BE2C (cell line): Measurements from ENCODE around the gene RAB34.

Source experiments
- DNase-seq: peaks from one replicate; pipeline ENCODE4 v3.0.0-alpha.2; 2020
- H3K27me3 ChIP-seq: fragments of 250-450 bp; sonication (Bioruptor Pico); 2 replicates; pipeline ENCODE4 v1.5.1; 2020; ENCODE audit warnings: mild to moderate bottlenecking
- H3K36me3 ChIP-seq: fragments of 250-450 bp; sonication (Bioruptor Pico); 2 replicates; pipeline ENCODE4 v1.5.1; 2020; ENCODE audit warnings: mild to moderate bottlenecking
- H3K4me1 ChIP-seq: fragments of 250-450 bp; sonication (Bioruptor Pico); 2 replicates; pipeline ENCODE4 v1.5.1; 2020
- H3K4me3 ChIP-seq: 2 replicates; pipeline ENCODE4 v1.5.1; 2011; ENCODE audit warnings: low read depth, low read length
- H3K9me3 ChIP-seq: fragments of 250-450 bp; sonication (Bioruptor Pico); 2 replicates; pipeline ENCODE4 v1.5.1; 2020
- TF ChIP-seq, protein P1 (sequence below): IDR thresholded peaks from 2 replicates; pipeline ENCODE4 v1.5.1; 2012; ENCODE audit warnings: mild to moderate bottlenecking, low read depth, low read length

RAB34 gene

GRCh38 chr17:28669918-28670317 is 47.8 kb downstream of the RAB34 start:
- no peak for DNase-seq
- TF ChIP-seq, protein P1, sequence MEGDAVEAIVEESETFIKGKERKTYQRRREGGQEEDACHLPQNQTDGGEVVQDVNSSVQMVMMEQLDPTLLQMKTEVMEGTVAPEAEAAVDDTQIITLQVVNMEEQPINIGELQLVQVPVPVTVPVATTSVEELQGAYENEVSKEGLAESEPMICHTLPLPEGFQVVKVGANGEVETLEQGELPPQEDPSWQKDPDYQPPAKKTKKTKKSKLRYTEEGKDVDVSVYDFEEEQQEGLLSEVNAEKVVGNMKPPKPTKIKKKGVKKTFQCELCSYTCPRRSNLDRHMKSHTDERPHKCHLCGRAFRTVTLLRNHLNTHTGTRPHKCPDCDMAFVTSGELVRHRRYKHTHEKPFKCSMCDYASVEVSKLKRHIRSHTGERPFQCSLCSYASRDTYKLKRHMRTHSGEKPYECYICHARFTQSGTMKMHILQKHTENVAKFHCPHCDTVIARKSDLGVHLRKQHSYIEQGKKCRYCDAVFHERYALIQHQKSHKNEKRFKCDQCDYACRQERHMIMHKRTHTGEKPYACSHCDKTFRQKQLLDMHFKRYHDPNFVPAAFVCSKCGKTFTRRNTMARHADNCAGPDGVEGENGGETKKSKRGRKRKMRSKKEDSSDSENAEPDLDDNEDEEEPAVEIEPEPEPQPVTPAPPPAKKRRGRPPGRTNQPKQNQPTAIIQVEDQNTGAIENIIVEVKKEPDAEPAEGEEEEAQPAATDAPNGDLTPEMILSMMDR = no peak
- Histone ChIP-seq H3K9me3 (no peaks in the 10 kb centered on the region), H3K36me3 (peaks cover 26% of the 10 kb centered on the region), H3K27me3 (no peaks in the 10 kb centered on the region), H3K4me3 (no peak overlapping the region), H3K4me1 (no peaks in the 10 kb centered on the region)

GRCh38 chr17:28667870-28668269 is 49.8 kb downstream of the RAB34 start:
- Histone ChIP-seq H3K4me1 (no peaks in the 10 kb centered on the region), H3K4me3 (no peak overlapping the region), H3K27me3 (no peaks in the 10 kb centered on the region), H3K9me3 (no peaks in the 10 kb centered on the region), H3K36me3 (peaks cover 9% of the 10 kb centered on the region)
- DNase-seq = no peak
- TF ChIP-seq, protein P1 = no peak

GRCh38 chr17:28665994-28666393 is 51.7 kb downstream of the RAB34 start:
- Histone ChIP-seq H3K9me3 (no peaks in the 10 kb centered on the region), H3K36me3 (no peaks in the 10 kb centered on the region; the same call in 1 of the 2 replicates), H3K4me1 (no peaks in the 10 kb centered on the region), H3K27me3 (no peaks in the 10 kb centered on the region), H3K4me3 (no peak overlapping the region)
- no peak for DNase-seq
- TF ChIP-seq, protein P1 = no peak
